ENCODE results near the gene LRRC2. TPM values are rescaled to one million over a fixed set of nuclear protein-coding genes. Genes with fewer than 3 reads are reported as not detected.

LRRC2 gene
- total RNA-seq, 1 experiment from 2014 or later = 3.9 TPM

GRCh38 chr3:46467562-46467961 lies 98.5 kb downstream of the LRRC2 start:
- no peak for DNase-seq
- H3K4me3 ChIP-seq (ENCODE audit: insufficient read depth, low read depth, low read length) = no peak overlapping the region
- no peaks in the 10 kb centered on the region for H3K36me3 ChIP-seq (replicated peaks; ENCODE audit: control insufficient read depth, insufficient read depth, low read length)
- H3K27me3 ChIP-seq (ENCODE audit: control insufficient read depth, insufficient read depth, low read length) = peaks cover 5% of the 10 kb centered on the region; the same call in 1 of the 2 replicates

GRCh38 chr3:46466871-46467403 lies 99.2 kb downstream of the LRRC2 start:
- H3K27me3 ChIP-seq (ENCODE audit: control insufficient read depth, insufficient read depth, low read length) = peaks cover 5% of the 10 kb centered on the region; the same call in 1 of the 2 replicates
- H3K36me3 ChIP-seq (replicated peaks; ENCODE audit: control insufficient read depth, insufficient read depth, low read length) = no peaks in the 10 kb centered on the region
- no peak overlapping the region for H3K4me3 ChIP-seq (ENCODE audit: insufficient read depth, low read depth, low read length)
- DNase-seq = no peak

GRCh38 chr3:46466273-46466672 lies 99.8 kb downstream of the LRRC2 start:
- H3K36me3 ChIP-seq (replicated peaks; ENCODE audit: control insufficient read depth, insufficient read depth, low read length) = no peaks in the 10 kb centered on the region
- DNase-seq = no peak
- no peak overlapping the region for H3K4me3 ChIP-seq (ENCODE audit: insufficient read depth, low read depth, low read length)
- peaks cover 5% of the 10 kb centered on the region; the same call in 1 of the 2 replicates for H3K27me3 ChIP-seq (ENCODE audit: control insufficient read depth, insufficient read depth, low read length)

Other genes starting within 250 kb of the LRRC2 start
- not detected in 2 replicates for gene CCR2, start 212.2 kb downstream of the LRRC2 start, total RNA-seq (2014; rRNA removed; shearing (Covaris generic))
- gene CCR5, start 195.4 kb downstream of the LRRC2 start, total RNA-seq (2014; rRNA removed; shearing (Covaris generic)) = not detected in 2 replicates
- gene CCRL2, start 159.0 kb downstream of the LRRC2 start, total RNA-seq (2014; rRNA removed; shearing (Covaris generic)) = not detected in 2 replicates
- gene LTF, start 101.4 kb downstream of the LRRC2 start, total RNA-seq (2014; rRNA removed; shearing (Covaris generic)) = not detected in 2 replicates
- gene RTP3, start 68.3 kb downstream of the LRRC2 start, total RNA-seq (2014; rRNA removed; shearing (Covaris generic)) = 0.07 TPM in 1 of 2 replicates, not detected in the other
- gene FAM240A, start 46.2 kb upstream of the LRRC2 start, total RNA-seq (2014; rRNA removed; shearing (Covaris generic)) = not detected in 2 replicates
- gene ALS2CL, start 127.4 kb upstream of the LRRC2 start, total RNA-seq (2014; rRNA removed; shearing (Covaris generic)) = 4.9 and 10.1 TPM in 2 replicates
- 0.22 and 0.59 TPM in 2 replicates for gene TMIE, start 135.1 kb upstream of the LRRC2 start, total RNA-seq (2014; rRNA removed; shearing (Covaris generic))
- 0.07 and 0.92 TPM in 2 replicates for gene PRSS50, start 151.6 kb upstream of the LRRC2 start, total RNA-seq (2014; rRNA removed; shearing (Covaris generic))